SK-N-DZ (cell line): ENCODE results near the gene RAB11FIP3.
"Not testable (repeated sequence)": the region's sequence is repeated elsewhere in the genome, so short reads cannot be mapped to it uniquely, and the experiment has no call there.

Experiments
- DNase-seq: peaks from one replicate; pipeline ENCODE4 v3.0.0-alpha.2; 2015; ENCODE audit warnings: low spot score

The RAB11FIP3 gene

GRCh38 chr16:492211-492875 is 66.9 kb downstream of the RAB11FIP3 start:
- DNase-seq: no peak

- not testable (repeated sequence) for DNase-seq
Measured at GRCh38 chr16:494676-495075, 69.2 kb downstream of the RAB11FIP3 start.

DNA sequence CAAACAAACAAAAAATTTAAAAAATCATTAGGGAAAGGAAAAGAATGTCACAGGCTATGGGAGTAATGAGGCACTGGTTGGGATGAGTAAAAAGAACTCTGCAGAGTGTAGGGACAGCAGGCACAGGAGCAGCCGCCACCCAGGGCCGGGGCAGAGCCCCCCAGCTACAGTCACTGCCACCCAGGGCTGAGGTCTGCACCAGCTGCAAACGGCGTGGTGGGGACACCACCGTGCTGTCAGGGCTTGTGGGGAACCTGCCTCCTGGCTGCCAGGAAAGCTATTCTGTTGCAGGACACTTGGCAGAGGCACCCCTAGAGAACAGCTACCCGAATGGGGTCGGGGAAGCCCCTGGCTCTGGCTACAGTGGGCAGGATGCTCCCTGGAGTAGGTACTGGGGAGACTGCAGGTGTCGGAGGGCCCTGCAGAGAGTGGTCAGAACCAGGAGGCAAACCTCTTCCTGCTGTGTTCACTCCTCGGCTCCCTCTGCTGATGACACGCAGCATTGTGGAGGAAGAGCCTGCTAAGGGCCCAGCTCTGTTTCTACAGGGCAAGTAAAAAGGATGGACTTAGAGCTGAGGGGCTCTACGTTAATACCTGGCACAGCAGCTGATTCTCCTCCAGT is 69.8 kb downstream of the RAB11FIP3 start:
- DNase-seq: peak; percentile 56

DNA sequence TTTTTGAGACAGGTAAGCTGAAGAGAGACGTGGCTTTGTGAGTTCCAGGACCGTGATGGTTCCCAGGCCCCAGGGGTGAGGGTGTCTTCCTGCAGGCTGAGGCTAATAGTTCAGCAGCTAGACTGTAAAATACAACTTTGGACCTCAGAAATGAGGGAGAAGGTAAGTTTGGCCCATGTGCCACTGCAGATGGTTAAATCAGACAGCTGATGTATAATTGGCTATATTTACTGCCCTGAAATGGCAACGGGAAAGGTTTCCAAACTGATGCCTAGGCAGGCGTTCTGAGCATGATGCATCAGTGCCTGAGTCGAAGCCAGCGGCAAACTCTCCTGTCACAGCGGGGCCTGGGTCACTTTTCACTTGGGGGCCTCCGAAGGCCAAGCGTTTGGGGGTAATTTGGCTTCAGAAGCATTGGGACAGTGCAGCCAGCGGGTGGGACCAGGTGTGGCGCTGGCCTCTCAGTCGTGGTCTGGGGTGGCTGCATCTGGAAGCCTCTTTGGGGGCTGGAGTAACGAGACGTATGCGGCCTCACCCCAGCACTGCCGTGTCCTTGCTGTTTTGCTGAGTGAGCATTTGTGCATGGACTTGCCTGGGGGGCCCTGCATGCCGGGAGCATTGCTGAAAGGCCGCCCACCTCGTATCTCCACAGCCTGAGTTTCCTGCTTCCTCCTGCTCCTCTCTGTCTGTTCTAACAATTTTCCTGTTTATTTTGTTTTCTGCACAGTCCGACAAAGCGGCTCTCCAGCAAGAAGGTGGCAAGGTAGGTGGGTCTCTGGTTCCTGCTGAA is 70.8 kb downstream of the RAB11FIP3 start:
- DNase-seq: no peak

DNA sequence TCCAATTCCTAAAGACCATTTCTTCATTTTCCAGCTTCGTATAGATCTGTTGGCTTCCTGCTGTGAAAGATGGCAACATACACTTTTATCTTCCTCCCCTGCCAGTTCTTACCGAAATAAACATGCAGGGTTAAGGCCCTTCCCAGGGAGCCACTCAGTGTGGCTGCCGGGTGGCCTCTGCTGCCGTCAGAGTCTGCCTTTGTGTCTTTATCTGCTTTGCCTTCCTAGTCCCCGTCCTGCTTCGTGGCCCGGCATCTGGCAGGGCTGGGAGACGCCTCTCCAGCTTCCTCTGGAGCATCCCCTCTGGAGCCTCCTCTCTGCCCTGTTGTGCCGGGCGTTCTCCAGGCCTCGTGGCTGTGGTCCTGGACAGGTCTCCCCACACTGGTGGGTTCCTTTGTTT is 71.8 kb downstream of the RAB11FIP3 start:
- DNase-seq: no peak

- no peak for DNase-seq
Measured at GRCh38 chr16:499924-500323, 74.5 kb downstream of the RAB11FIP3 start.

GRCh38 chr16:500709-501108 is 75.3 kb downstream of the RAB11FIP3 start:
- DNase-seq: peak; percentile 69

DNA sequence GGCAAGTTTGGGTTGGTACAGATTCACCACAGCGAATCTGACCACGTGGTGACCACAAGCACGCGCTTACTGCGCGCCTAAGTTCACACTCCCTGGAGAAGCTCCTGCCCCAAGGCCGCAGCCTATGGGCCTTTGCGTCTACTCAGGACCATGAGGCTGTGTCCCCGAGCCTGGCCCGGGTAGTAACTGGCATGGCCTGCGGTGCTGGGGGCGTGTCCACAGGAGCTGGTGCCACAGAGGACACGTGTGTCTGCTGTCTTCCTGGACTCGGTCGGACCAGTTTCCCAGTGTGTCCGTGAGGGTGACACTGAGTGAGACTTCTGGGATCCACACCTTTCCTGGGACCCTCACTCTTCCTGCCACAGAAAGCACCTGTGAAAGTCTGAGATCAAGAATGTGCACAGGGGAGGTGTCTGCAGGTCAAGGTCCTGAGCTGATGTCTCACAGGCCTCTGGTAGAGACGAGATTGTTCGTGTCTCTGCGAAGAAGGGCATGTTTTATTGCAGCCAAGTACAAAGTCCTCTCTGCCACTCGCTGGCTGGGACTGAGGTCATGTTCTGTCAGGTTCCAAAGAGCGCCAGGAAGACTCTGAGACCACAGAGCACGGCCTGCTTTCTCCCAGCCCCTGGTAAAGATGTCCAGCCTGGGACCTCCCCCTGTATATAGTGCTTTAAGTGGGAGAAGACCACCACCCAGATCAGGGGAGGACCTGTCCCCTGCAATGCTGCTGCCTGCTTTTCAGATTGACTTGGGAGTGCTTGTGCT is 76.9 kb downstream of the RAB11FIP3 start:
- DNase-seq: no peak

DNA sequence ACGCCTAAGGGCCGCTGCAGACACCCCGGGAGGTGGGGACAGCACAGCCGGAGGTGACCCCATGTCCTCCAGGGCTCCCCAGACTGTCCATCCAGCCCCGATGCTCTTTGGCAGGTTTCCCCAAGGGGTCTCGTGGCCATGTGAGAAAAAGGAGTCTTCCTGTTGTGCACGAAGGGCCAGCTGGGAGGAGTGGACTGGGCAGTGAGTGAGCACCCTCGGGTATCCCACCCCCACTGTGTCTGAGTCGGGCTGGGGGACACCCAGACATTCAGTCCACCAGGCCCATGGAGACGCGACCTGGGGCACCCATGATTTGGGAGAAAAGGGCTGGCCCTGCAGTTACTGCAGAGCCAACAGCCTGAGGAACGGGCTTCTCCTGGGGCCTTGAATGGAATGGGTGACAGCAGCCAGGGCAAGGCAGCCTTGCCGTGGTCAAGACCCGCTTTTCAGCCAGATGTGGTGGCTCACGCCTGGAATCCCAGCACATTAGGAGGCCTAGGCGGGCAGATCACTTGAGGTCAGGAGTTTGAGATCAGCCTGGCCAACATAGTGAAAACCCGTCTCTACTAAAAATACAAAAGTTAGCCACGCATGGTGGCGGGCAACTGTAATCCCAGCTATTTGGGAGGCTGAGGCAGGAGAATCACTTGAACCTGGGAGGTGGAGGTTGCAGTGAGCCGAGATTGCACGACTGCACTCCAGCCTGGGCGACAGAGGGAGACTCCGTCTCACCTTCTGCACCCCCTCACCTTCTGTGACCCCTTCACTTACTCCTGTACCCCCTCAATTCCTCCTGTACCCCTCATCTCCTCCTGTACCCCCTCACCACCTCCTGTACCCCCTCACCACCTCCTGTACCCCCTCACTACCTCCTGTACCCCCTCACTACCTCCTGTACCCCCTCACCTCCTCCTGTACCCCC is 78.0 kb downstream of the RAB11FIP3 start:
- no peak for DNase-seq

GRCh38 chr16:505479-506245 is 80.2 kb downstream of the RAB11FIP3 start:
- no peak for DNase-seq

GRCh38 chr16:506246-506546 is 80.7 kb downstream of the RAB11FIP3 start:
- no peak for DNase-seq

DNA sequence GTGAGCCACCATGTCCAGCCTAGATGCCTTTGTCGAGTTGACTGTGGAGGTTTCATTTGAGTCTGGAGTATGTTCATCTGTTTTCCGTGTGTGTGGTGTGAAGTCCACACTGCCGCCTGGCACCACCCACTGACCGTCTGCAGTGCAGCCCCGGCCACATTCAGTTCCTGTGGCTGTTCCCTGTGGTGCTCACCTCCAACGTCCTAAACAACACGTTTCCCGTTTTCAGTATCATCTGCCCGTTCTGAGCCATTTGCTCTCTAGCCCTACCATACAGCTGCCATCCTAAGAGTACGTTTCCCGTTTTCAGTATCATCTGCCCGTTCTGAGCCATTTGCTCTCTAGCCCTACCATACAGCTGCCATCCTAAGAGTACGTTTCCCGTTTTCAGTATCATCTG is 82.1 kb downstream of the RAB11FIP3 start:
- DNase-seq: not testable (repeated sequence)

- no peak for DNase-seq
Measured at GRCh38 chr16:507996-508395, 82.5 kb downstream of the RAB11FIP3 start.

DNA sequence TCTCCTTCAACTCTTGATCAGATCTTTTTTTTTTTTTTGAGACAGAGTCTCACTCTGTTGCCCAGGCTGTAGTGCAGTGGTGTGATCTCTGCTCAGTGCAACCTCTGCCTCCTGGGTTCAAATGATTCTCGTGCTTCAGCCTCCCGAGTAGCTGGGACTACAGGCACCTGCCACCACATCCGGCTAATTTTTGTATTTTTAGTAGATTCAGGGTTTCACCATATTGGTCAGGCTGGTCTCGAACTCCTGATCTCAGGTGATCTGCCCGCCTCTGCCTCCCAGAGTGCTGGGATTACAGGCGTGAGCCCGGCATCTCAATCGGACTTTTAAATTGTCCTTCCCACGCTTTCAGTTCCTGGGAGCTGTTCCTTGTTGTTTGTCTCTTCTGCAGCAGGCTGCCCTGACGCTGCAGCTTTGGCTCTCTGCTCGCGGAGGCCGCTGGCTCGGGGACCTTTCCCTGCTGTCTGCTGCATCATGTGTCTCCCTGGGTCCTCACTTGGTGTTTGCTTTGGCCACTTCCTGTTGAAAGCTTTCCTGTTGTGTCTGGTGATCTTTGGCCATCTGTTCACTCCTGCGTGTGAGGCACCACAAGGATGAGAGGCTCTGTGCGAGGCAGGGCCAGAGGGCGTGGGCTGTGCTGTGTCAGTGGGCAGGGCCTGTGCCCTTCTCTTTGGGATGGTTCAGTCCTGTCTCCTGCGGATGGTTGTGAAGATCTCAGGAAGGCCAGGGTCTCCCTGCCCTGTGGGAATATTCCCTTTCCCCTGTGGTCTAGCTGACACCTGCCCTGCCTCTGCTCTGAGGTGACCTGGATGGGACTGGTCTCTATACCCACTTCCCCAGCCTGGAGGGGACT is 83.7 kb downstream of the RAB11FIP3 start:
- no peak for DNase-seq

GRCh38 chr16:510066-510825 is 84.8 kb downstream of the RAB11FIP3 start:
- no peak for DNase-seq

DNA sequence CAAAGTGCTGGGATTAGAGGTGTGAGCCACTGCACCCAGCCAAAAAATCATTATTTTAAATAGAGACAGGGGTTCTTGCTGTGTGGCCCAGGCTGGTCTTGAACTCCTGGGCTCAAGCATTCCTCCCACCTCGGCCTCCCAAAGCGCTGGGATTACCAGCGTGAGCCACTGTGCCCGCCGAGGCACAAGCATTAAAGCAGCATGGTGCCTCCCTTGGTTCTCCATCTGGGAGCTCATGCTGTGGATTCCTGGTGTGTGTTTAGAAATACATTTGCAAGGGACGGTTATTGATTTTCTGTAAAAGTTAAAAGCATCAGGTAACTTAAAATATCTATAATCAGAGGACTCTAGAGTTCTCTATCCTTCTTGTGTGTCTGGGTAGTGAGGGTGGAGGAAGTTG is 87.4 kb downstream of the RAB11FIP3 start:
- DNase-seq: no peak

DNA sequence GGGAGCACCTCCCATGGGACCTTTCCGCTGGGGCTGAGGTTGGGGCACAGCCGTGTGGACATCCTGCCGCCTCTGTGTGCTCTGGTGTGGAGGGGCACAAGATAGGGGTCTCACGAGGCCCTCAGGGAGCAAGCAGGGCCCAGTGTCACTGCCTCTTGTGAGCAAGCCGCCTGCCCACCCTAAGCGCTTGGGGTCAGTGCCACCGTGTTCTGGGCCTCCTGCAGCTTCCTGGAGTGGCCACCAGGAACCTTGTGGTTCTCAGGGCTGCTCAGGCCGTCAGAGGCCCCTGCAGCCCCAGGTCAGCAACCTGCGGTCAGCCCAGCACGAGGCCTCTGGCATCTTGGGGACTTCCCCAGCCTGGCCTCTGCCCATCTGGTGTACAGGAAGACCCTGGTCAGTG is 88.5 kb downstream of the RAB11FIP3 start:
- DNase-seq: no peak

- DNase-seq: no peak
Measured at GRCh38 chr16:515175-515938, 89.9 kb downstream of the RAB11FIP3 start.
